Suppressor macrophage (primary cell): ENCODE data around the gene OPRL1.
"Not testable (repeated sequence)": the region's sequence is repeated elsewhere in the genome, so short reads cannot be mapped to it uniquely, and the experiment has no call there.

ENCODE experiments used
- DNase-seq, 4 experiments: peaks; one replicate each; pipeline ENCODE4 v3.0.0-alpha.2; 2020 to 2022

OPRL1 gene

DNA sequence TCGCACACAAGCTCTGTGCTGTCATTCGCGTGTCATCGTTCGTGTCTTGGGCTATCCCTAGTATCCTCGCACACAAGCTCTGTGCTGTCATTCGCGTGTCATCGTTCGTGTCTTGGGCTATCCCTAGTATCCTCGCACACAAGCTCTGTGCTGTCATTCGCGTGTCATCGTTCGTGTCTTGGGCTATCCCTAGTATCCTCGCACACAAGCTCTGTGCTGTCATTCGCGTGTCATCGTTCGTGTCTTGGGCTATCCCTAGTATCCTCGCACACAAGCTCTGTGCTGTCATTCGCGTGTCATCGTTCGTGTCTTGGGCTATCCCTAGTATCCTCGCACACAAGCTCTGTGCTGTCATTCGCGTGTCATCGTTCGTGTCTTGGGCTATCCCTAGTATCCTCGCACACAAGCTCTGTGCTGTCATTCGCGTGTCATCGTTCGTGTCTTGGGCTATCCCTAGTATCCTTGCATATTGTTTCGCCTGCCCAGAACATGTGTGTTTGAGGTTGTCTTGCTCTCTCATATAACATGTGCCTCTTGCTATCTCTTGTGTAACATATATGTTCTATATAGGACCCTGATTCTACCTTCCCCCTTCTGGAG lies 7.4 kb downstream of the OPRL1 start:
- not testable (repeated sequence) for DNase-seq

DNA sequence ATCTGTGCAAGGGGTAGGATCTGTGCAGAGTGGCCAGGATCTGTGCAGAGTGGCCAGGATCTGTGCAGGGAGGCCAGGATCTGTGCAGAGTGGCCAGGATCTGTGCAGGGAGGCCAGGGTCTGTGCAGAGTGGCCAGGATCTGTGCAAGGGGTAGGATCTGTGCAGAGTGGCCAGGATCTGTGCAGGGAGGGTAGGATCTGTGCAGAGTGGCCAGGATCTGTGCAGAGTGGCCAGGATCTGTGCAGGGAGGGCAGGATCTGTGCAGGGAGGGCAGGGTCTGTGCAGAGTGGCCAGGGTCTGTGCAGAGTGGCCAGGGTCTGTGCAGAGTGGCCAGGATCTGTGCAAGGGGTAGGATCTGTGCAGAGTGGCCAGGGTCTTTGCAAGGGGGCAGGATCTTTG lies 8.7 kb downstream of the OPRL1 start:
- not testable (repeated sequence) for DNase-seq

DNA sequence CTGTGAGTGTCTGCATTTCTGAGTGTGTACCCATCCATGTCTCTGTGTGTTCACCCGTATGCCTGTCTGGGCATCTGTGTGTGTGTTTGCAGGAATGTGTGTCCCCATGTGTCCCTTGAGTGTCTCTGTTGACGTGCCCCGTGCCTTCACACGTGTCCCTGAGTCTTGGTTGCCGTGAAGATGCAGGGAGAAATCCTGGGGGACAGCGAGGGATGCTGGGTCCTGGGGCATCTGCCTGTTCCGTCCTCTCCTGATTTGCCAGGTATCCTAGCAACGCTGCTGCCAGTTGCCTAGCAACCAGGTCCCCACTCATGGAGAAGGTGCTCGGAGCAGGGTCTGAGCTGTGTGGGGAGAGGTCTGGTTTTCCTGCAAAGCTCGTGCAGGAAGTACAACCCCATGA lies 10.3 kb downstream of the OPRL1 start:
- no peak for DNase-seq

DNA sequence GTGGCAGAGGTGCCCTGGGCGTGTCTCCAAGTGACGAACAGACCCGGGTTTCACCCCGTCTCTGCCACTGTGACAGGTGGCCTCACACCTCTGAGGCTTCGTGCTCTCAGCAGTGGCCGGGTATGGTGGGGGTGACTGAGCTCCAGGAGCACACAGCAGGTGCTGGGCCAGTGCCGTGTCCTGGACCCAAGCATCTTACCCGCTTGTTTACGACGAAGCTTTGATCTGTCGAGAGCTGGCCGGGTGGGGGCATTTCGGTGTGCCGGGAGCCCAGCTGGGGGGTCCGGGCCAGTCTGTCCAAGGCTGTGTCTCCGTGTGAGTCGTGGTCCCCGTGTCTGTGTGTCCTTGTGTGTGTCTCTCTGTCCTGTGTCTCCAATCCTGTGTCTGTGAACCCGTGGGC lies 11.5 kb downstream of the OPRL1 start:
- DNase-seq, result no peak

DNA sequence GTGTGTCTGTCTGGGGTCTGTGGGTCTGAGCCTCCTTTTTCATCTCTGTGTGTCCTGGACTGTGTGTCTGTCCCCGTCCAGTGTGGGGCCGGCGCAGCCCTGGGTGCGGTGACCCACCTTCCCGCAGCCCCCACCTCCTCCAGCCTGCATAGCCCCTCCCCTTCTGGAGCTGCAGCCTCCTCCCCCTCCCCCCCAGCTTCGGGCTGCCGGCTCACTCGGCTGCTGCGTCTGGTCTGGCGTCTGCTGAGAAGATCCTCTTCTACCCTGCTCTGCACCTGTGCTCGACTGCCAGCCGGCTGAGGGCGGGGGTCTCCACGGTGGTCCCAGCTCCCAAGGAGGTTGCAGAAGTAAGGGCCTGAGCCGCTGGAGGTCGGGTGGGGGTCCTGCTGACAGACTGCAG lies 11.9 kb downstream of the OPRL1 start:
- no peak for DNase-seq

DNA sequence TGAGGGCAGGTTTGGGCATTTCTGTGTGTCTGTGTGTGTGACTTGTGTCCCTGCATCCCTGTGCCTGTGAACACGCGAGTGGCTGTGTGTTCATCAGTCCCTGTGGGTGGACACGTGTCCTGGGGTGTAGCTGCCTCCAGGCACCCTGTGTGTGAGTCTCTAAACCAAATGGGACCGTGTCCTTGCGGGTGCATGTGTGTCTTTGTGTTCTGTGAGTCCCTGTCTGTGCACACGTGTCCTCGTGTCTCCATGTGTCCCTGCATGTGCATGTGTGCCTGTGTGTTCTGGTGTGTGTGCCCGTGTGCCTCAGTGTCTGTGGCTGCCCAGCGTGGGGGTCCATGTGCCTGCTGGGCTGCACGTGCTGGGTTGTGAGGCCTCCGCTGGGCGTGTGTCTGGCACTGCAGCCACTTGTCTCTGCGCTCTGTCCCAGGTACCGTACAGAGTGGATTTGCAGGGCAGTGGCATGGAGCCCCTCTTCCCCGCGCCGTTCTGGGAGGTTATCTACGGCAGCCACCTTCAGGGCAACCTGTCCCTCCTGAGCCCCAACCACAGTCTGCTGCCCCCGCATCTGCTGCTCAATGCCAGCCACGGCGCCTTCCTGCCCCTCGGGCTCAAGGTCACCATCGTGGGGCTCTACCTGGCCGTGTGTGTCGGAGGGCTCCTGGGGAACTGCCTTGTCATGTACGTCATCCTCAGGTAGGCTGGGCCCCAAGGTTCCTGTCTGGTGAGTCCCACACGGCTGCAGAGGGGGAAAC lies 12.6 kb downstream of the OPRL1 start:
- DNase-seq, result no peak

DNA sequence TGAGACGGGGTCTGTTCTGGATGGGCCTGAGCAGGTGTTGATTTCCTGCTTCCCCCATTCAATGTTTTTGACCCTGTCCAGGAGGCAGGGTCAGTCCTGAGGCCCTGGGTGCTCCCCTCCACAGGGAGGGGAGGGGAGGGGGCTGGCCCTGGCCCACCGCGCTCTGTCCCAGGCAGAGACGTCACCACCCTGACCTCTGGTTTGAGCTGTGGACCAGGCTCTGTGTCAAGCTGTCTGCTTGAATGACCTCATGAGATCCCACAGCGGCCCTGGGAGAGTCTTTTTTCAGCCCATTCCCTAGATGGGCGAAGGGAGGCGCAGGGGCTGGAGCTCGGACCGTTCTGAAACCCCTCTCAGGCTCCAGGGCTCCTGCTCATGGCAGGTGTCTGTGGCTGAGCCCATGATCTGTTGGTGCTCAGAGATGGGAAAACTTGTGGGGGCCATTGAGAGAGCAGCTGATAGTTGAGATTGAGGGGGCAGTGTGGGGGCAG lies 13.2 kb downstream of the OPRL1 start:
- no peak for DNase-seq

DNA sequence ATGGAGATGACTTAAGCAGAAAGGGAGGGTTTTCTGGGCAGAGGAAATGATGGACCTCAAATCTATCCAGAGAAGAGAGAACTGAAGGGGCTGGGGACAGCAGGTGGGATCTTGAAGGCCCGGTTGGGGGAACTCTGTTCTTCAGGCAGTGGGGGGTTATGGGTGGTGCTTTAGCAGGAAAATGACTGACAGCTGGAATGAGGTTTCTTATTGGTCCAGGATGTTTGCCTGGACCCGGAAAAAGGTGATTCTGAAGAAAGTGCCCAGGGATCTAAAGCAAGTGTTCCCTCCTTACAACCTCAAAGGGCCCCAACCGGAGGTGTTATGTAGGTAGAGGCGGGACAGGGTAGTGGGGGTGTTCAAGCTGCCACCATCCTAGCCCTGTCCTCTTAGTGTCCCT lies 15.6 kb downstream of the OPRL1 start:
- DNase-seq, result no peak

DNA sequence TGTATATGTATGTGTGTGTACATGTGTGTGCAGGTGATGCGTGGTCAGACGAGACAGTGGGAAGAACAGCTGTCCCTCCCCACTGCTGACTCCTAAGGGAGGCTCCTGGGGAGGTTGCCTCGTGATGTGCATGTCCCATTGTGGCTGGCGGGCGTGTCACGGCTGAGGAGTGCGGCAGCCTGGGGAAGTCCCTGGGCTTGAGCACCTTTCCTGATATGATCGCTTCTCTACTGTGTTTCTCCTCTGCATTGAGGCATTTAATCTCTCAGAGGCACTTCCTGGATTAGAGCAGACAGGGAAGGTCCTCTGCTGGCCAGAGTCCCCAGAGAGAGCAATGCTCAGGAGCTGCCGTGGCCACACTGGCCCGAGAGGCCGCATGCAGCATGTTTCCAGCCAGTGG lies 16.0 kb downstream of the OPRL1 start:
- DNase-seq, result no peak

DNA sequence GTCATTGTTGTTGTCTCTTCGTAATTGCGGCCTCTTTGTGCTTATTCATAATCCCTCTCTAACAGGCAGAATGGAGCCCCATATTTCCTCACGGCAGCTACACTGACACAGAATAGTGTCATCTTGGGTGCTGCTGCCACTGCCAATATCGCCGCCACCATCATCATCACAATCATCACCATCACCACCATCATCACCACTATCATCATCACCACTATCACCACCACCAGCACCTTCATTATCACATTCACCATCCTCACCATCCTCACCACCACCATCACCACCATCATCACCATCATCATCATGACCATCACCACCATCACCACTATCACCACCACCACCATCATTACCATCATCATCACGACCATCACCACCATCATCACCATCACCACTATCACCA lies 16.7 kb downstream of the OPRL1 start:
- DNase-seq, result no peak

DNA sequence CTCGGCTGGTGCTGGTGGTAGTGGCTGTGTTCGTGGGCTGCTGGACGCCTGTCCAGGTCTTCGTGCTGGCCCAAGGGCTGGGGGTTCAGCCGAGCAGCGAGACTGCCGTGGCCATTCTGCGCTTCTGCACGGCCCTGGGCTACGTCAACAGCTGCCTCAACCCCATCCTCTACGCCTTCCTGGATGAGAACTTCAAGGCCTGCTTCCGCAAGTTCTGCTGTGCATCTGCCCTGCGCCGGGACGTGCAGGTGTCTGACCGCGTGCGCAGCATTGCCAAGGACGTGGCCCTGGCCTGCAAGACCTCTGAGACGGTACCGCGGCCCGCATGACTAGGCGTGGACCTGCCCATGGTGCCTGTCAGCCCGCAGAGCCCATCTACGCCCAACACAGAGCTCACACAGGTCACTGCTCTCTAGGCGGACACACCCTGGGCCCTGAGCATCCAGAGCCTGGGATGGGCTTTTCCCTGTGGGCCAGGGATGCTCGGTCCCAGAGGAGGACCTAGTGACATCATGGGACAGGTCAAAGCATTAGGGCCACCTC lies 18.7 kb downstream of the OPRL1 start:
- no peak for DNase-seq

DNA sequence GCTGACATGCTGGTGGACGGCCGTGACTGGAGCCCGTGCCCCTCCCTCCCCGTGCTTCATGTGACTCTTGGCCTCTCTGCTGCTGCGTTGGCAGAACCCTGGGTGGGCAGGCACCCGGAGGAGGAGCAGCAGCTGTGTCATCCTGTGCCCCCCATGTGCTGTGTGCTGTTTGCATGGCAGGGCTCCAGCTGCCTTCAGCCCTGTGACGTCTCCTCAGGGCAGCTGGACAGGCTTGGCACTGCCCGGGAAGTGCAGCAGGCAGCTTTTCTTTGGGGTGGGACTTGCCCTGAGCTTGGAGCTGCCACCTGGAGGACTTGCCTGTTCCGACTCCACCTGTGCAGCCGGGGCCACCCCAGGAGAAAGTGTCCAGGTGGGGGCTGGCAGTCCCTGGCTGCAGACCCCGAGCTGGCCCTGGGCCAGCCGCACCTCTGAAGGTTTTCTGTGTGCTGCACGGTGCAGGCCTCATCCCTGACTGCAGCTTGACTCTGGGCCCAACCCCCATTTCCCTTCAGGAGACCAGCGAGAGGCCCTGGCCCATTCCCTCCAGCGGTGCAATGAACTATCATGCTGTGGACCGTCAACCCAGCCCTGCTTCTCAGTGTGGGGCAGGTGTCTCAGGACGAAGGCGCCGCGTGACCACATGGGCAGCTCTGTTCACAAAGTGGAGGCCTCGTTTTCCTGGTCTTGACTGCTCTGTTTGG lies 19.4 kb downstream of the OPRL1 start:
- DNase-seq, result no peak

DNA sequence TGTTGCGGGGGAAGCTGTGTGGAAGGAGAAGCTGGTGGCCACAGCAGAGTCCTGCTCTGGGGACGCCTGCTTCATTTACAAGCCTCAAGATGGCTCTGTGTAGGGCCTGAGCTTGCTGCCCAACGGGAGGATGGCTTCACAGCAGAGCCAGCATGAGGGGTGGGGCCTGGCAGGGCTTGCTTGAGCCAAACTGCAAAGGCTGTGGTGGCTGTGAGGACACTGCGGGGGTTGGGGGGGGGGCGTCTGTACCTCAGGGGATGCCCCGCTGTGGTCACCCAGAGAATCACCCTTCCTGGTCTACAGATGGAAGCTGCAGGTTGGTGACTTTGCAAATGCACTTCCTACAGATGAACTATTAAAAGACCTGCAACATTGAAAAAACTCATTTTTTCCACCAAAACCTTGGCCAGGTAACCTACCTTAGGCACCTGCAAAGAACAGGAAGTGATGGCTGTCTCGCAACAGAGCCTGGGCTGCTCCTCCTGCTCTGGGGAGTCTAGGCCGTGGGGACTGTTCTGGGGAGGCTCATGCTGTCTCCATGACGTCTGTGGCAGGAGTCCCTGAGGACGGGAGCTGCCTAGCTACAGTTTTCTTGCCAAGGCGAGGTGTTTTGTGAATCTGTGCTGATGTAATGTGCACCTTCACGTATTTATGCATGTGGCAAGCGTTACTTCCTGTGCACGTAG lies 20.1 kb downstream of the OPRL1 start:
- no peak for DNase-seq

DNA sequence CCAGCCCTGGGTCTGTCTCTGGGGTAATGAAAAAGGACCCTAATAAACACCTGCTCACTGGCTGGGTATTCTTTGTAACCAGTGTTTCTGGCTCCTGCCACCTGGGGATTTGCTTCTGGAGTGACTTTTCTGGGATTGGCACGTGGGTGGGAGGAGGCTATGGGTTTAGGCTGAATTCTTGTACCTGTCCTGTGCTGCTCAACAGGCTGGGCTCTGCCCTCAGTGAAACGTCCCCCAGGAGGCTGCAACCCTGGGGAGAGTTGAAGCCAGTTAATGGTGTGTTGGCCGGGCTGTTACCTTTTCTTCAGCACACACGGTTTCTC lies 20.6 kb downstream of the OPRL1 start:
- no peak for DNase-seq

DNA sequence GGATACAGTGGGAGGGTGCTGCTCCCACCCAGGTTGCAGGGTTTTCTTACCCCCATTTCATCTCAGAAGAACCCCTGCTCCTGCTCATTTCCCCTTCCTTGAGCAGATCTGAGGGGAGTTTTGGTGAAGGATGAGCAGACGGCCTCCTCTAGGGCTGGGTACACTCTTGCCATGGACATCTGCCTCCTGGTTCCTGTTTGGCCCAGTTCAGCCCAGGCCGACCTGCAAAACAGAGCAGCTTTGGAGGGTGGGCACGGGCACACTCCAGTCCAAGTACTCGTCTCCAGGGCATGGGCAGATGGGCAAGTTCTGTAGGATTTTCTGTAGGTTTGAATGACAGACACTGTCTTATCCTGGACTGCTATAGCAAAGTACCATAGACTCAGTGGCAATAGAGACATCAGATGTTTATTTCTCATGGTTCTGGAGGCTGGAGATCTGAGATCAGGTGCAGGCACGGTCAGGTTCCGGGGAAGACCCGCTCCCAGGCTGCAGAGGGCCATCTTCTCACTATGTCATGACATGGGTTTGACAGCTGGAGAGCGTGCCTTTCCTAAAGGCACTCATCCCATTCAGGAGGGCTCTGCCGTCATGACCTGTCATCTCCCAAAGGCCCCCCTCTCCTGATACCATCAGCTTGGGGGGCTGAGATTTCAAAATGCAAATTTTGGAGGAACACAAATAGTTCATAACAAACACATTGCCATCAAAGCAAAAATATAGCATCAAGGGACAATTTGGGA lies 21.2 kb downstream of the OPRL1 start:
- no peak for DNase-seq

DNA sequence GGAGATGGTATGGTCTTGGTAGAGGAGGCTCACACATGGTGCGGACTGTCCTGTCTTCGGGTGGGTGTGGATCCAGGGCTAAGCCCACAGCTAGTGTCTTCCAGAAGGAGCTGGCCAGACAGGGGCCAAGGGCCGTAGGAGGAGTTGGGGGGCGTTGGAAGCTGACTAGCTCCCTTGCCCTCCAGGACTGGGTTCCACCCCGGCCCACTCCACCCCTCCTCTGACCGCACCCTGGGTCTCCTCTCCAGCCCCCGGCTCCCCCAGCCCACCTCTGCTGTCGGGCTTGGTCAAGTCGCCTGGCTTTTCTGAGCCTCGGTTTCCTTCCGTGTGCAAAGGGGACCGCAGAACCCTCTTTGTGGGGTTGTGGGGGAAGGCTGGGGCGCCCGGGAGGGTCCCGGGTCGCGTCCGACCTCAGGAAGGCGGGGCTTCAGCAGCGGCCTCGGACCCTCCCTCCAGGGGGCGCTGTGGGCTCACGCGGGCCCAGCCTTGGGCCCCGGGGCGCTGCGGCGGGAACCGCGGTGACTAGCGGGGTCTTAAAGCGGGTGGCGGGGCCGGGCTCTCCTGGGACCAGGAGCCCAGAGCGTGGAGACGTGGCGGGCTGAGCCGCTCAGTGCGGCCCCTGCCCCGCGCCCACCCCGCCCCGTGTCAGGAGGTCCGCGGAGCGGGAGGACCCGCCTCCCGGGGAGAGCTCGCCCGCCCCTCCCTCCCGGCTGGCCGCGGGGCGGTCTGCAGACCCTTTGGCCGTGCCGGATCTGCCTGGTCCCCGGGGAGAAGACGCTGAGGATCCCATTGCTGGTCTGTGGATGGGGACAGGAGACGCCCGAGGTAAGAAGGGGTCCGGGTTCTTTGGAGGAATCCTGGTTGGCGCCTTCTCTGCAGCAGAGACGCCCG lies 22.1 kb downstream of the OPRL1 start:
- peak; percentile 52 to 83 (median 68) for DNase-seq

DNA sequence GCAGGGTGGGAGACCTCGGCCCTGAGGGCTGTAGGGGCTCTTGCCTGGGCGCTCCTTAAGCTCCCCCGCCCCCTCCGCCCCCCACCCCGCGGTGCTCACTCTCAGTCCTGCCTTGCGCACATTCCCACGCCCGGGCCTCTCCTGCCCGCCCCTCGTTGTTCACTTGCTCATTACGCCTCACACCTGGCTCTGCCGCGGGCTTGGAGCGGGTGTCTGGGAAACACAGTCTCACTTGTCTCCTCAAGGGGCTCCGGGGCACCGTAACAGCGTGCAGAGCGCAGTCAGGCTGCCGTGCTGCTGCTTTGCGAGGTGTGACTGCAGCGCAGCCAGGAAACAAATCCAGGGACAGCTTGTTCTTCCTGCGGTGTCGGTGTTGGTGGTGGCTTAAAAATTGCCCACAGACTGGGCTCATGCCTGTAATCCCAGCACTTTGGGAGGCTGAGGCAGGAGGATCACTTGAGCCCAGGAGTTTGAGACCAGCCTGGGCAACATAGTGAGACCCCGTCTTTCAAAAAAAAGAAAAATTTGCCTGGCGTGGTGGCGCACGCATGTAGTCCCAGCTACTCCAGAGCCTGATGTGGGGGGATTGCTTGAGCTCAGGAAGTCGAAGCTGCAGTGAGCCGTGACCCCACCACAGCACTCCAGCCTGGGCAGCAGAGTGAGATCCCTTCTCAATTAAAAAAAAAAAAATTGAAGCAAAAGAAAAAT lies 22.9 kb downstream of the OPRL1 start:
- no peak for DNase-seq

DNA sequence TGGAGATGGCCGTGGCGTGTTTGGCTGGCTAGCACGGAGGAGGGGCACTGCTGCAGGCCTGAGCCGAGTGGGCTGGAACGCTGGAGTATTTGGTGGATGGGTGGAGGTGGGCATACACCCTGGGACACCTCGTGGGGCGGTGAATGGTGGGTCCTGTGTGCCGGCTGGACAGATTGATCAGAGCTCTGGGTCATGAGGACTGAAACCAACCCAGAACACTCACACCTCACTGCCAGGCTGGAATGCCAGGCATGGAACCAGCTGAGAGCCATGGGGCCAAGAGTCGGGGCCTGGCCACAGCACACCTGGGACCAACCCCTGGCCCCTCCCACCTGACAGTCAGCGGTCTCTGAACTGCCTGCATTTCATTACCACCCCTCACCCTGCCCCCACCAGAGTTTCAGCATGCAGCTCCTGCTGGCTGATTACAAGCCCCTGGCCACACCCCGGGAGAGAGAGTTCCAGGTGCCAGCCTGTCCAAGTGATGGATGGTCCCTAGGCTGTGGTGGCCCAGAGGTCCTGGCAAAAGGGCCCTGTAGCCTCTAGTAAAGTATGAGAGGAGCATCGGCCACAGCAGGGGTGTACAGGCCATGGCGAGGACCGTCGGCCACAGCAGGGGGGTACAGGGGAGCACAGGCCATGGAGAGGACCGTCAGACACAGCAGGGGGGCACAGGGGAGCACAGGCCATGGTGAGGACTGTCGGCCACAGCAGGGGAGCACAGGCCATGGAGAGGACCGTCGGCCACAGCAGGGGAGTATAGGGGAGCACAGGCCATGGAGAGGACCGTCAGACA lies 24.2 kb downstream of the OPRL1 start:
- DNase-seq, result no peak

DNA sequence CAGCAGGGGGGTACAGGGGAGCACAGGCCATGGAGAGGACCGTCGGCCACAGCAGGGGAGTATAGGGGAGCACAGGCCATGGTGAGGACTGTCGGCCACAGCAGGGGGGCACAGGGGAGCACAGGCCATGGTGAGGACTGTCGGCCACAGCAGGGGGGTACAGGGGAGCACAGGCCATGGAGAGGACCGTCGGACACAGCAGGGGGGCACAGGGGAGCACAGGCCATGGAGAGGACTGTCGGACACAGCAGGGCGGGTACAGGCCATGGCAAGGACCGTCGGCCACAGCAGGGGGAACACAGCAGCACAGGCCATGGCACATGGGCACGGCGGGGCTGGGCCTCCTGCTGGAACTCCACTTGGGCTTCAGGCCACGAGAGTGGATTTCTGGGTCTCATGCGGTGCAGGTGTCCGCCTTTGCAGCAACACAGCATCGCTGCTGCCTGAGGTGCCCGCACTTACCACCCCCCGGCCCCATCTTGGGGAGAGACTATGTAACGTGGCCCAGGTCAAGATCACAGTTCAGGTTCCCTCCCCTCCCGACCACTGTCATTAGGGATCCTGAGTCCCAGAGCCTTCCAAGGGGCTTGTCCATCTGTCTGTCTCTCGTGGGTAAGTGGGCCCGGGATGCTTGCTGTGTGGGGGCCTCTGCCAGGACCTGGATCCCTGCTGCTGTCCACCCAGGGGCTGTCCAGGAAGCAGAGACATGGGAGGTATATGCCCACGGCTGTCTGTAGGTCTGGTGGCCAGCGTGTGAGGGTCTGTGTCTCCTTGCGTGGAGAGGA lies 25.0 kb downstream of the OPRL1 start:
- DNase-seq, result no peak
